GM21526 (cell line): ENCODE data around the gene PDPK1.
"Not testable (repeated sequence)": the region's sequence is repeated elsewhere in the genome, so short reads cannot be mapped to it uniquely, and the experiment has no call there.

Experiments used
- ATAC-seq: cut with Tn5 transposase; IDR thresholded peaks from one replicate; pipeline ENCODE4 v1.9.1; 2021; ENCODE audit warnings: moderate library complexity; ENCODE audit not compliant: unreplicated experiment, low FRiP score

PDPK1 gene

DNA sequence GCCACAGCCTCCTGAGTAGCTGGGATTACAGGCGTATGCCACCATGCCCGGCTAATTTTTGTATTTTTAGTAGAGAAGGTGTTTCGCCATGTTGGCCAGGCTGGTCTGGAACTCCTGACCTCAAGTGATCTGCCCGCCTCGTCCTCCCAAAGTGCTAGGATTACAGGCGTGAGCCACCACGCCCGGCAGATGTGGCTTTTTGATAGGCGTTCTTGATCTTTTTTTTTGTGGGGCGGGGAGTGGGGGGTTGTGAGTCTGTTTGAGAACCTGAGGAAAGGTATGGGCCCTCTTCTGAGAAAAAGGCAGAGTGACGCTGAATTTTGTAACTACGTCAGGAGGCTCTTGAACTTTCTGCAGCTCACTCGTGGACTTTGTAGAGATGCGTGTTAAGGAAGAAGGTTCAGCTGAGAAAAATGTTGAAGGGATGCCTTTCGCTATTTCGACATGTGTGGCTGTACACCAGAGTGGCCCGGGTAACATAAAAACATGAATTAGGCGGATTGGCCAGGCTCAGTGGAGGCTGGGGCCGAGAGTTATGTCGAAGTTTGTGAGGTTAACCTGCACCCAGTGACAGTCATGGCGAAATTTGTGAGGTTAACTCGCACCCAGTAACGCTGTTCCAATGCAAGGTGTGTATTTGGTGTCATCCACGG lies 1.5 kb downstream of the PDPK1 start:
- not testable (repeated sequence) for ATAC-seq

DNA sequence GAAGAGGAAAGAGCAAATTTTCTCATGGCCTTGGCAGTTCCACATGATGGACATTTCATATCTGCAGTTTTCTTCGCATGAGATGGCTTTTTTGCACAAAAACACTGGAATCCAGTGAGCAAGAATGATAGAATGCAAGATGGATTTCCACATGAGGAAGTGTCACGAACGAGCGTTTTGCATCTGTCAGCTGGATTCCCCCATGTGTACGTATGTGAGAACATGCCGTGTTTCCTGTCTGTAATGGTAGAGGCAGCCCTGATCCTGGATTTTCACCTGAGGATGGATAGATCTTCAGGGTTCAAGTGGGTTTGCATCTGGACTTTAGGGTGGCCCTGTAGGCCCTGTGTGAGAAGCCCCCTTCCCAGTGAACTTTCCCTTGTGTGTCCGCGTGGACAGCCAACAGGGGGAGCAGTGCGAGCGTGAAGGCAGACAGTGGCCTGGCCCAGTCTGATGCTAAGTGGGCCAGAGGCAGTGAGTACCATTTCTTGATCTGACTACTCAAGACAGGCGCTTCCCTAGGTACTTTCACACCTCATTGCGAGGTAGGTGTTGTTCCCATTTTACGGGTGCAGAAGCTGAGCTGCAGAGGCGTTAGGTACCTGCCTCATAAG lies 2.1 kb downstream of the PDPK1 start:
- not testable (repeated sequence) for ATAC-seq

DNA sequence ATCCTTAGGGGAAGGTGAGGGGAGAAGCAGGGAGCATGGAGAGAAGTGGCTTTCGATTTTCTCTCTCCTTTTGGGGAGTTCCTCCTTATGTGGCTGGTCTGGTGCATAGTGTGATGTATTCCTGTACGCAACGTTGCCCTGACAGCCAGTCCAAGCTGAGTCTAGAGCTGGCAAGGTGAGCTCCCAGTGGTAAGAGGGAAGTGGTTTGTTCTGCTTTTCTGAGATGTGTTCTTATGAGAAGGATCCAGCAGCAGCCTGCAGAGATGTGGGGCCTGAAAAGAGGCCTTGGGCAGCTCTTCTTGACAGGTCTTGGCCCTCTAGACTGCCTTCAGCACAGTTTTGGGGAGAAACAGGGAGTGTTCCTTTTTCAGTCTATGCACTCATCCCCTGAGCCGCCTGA lies 3.1 kb downstream of the PDPK1 start:
- ATAC-seq, result not testable (repeated sequence)

DNA sequence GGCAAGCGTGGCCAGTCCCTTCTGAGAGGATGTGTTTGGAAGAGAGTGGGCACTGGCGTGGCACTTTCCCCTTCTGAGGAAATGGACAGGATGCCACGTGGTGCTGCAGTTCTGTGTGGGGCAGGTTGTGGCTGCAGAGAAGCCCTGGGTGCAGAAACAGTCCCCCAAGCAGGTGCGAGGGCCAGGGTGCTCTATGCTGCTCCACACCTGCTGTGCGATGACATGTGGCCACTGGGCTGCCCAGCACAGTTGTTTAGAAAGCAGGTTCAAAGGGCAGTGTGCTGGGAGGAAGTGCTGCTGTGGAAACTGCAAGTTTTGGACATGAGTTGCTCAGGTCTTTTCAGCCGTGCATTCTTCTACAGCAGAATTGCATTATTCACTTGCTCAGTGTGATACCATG lies 3.6 kb downstream of the PDPK1 start:
- not testable (repeated sequence) for ATAC-seq

DNA sequence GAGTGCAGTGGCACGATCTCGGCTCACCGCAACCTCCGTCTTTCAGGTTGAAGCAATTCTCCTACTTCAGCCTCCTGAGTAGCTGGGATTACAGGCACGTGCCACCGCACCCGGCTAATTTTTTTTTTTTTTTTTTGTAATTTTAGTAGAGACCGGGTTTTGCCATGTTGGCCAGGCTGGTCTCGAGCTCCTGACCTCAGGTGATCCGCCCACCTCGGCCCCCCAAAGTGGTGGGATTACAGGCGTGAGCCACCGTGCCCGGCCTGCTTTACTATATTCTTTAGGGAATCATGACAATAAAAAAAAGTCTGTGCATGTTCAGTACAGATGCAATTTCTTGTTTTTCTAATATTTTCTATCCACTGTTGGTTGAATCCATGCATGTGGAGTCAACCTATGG lies 6.0 kb downstream of the PDPK1 start:
- not testable (repeated sequence) for ATAC-seq

DNA sequence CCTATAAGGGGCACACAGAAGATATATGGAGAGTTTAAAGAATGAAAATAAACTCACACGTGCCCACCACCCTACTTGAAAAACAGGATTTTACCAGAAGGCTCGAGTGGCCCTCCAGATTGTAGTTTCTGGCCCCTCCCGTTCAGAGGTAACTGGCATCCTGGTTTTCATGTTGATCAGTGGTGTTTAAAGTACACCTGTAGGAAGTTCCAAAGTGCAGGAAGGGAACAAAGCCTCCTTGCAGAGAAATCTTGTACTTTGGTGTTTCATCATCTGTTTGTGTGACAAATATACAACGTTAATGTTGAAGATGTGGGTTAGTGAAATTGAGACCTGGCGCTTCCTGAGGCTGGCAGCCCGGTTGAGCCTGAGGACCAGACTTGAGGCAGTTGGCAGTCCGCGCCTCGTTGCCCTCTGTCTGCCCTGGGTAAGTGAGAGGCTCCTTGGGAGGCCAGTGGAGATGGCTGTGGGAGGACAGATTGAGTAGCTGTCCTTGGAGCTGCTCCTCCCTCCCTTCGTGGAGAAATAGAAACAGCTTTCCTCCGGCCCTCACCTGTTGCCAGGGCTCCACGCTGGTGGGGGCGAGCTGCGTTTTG lies 12.6 kb downstream of the PDPK1 start:
- ATAC-seq, result not testable (repeated sequence)

DNA sequence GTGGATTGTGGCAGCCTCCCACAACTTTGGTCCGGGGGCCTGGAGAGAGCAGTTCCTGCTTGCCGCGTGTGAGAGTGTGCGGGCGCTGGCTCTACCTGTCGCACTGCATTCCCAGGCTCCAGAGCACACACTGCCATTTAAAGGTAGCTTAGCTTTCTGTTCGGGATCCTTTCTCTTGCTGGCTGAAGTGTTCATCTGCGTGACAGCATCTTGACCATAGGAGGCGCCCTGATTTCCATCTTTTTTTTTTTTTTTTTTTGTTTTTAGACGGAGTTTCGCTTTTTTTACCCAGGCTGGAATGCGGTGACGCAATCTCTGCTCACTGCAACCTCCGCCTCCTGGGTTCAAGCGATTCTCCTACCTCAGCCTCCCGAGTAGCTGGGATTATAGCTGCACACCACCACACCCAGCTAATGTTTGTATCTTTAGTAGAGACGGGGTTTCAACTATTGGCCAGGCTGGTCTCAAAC lies 13.6 kb downstream of the PDPK1 start:
- ATAC-seq, result not testable (repeated sequence)

DNA sequence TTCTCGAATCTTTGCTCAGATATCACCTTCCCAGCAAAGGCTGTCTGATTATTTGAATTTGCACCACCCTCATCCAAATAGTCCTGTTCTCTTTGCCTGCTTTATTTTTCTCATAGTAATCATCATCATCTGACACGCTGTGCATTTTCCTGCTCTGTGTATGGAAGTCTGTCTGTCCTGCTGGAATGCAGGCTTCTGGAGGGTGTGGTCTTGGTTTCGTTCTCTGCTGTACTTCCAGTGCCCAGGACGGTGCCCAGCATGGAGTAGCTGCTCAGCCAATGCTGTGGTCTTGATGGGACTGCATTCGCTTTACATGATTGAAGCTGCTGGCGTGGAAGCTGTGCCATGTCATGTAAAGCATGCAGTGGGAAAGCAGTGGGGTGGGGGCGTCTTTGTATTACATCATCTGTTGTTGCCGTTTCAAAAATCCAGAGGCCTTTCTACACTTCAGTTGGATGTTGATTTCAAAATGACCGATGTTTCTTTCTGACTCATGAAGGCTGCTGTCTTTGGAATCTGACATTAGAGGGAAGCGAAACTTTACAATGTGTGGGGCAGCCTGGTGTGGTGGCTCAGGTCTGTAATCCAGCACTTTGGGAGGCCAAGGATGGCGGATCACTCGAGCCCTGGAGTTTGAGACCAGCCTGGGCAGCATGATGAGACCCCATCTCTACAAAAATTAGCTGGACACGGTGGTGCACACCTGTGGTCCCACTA lies 17.0 kb downstream of the PDPK1 start:
- not testable (repeated sequence) for ATAC-seq

DNA sequence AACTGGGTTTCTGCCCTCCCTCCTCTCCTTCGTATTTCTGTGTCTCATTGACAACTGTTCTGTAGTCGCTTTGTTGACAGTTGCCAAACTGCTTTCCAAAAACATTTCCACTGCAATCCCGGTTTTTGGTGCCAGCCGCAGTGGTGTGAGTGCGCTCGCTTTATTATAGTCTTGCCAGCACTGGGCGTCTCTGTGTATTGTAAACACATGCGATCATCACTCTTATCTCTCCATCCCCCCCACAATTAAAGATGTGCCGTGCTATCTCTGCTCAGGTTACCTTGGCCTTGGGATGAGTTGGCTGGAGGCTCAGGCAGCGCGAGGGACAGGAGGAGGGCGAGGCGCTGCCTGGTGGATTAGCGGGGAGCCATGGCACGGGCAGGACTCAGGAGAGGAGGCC lies 19.3 kb downstream of the PDPK1 start:
- ATAC-seq, result not testable (repeated sequence)

DNA sequence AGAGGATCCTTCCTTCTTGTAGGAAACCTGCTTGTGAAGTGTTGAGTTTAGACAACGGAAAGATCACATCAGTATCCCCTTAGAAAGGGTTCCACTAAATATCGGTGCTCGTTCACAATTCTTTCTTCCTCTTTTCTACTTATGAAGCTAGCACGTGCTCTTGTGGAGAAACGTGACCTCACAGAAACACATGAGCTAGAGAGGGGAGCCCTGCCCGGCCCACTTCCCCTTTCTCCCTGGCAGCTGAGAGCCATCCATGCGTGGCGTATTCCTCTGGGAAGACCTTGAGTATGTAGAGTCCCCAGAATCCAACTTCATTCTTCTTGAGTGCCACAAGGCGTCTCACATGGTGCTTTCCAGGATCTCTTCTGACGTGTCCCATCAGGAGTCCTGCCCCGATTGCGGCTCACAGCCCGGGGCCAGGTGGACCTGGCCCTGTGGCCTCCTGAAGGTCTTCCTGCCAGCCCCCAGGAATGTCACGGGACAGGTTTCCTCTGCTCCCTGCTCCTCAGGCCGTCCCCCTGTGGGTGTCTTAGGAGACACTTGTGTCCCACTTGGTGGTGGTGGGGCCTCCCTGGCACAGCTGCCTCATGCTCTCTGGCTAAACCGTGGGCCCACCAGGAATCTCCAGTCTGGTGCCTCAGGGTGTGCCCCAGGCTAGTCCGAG lies 22.4 kb downstream of the PDPK1 start:
- ATAC-seq, result peak; percentile 45

DNA sequence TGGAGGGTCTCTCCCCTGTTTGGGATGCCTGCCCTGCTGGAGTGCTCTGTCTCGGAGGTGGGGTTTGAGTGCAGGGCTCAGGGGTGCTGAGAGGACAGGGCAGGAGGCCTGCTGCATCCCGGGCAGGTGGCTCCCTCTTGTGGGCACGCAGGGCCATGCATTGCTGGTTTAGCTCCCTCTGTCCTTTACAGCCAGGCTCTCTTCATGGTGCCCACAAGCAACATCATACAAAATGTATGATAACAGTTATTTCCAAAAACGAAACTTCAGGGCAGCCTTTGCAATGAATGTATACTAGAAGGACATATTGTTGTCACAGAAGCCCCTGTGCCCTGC lies 22.9 kb downstream of the PDPK1 start:
- not testable (repeated sequence) for ATAC-seq

DNA sequence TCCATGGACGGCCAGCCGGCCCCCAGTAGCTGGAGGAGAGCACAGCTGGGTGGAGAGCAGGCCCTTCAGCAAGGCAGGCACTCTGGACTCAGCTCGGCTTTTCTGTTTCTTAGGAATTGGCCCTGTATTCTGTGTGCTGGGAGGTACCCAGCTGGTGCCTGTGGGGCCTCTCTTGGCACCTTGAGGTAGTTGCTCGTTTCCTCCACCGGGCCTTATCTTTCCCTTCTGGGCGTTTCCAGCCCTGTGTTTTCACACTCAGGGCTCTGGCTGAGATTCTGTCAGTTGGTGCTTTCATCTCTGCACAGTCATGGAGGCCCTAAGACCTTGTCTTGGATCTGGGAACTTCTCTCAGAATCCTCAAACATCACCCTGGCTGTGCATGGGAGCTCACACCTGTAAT lies 29.7 kb downstream of the PDPK1 start:
- not testable (repeated sequence) for ATAC-seq

DNA sequence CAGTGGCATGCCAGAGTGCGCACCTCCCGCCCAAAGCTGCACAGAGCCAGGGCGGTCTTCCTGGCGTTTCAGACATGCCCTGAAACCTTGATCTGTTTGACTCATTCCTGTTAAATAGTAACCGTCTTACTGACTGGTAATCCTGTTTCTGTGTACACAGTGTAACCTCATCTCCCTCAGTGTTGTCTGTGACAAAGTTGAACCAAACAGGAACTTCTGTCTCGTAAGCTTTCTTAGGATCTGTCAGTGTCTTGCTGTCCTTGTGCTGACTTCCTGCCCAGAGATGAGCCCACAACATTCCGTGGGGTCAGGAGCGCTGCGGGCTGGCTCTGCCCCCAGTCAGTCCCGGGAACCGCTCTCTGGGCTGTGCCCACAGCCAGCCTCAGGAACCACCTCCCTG lies 30.8 kb downstream of the PDPK1 start:
- not testable (repeated sequence) for ATAC-seq

DNA sequence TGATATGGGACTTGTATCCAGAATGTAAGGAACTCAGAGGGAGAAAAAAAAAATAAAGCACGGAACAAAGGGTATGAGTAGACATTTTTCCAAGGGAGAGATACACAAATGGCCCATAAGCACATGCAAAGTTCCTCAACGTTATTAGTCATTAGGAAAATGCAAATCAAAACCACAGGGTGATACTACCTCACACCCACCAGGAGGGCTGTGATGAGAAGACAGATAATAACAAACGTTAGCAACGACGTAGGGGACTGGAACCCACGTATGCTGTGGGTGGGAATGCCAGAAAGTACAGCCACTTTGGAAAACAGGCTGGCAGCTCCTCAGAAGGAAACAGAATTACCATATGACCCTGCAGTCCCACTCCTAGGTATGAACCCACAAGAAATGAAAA lies 34.9 kb downstream of the PDPK1 start:
- ATAC-seq, result not testable (repeated sequence)

DNA sequence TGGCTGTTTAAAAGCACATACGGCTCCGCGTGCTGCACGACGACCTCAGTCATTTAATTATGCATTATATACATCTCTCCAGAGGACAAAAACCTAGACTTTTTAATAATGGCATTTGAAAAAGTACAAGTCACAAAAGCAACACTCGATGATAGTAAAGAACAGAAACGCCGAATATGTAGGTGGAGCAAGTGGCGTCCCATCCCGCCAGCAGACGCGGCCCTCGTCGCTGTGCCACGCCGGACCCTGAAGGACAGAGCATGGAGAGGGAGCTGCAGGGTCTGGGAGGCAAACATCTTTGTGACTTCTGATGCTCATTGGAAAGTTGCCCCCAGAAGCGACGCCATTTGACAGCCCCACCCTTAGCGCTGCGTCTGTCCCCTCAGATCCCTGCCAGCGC lies 38.0 kb downstream of the PDPK1 start:
- not testable (repeated sequence) for ATAC-seq

DNA sequence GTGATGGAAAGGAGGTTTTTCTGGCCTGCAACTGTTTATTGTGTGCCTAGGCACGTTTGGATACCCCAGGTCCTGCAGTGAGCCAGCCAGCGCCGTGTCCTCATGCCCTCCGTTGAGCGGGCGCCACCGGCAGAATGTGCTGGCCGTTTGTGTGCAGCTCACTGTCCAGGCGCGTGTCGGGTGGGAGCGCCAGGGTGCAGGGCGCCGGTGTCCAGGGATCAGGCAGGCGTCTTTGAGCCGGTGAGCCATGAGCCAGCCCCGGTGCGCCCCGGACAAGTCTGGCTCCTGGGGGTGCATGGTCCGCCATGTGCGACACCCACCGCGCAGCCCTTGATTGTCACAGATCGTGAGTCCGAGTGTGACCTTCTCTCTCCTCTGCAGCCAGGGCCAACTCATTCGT lies 39.2 kb downstream of the PDPK1 start:
- not testable (repeated sequence) for ATAC-seq

DNA sequence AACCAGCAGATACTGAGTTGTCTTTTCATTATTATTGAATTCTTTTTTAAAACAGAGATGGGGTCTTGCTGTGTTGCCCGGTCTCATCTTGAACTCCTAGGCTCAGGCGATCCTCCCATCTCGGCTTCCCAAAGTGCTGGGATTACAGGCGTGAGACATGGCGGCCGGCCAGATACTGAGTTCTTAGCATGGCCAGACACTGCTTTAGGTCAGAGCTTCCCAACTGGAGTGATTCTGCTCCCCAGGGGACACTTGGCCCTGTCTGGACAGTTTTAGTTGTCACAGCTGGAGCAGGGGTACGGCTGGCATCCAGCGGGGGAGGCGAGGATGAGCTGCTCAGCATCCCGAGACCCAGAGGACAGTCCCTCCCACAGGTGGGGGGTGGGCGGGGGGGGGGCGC lies 41.1 kb downstream of the PDPK1 start:
- not testable (repeated sequence) for ATAC-seq

DNA sequence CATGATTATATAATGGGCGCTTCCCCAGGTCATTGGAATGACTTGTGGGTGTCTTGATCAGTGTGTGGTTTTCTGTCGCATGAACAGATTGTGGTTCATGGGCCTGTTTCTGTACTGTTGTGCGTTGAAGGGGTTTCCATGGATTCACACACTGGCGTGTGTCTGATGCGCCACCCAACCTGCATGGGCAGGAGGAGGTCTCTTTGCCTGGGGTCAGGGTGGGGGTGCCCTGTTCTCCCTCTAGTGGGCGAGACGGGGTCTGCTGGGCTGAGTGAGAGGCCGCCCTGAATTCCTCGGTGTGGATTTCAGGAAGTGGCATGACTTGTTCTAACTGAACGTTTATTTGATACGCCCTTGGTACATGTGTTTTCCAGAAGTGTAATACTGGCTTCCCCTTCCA lies 42.3 kb downstream of the PDPK1 start:
- ATAC-seq, result not testable (repeated sequence)

DNA sequence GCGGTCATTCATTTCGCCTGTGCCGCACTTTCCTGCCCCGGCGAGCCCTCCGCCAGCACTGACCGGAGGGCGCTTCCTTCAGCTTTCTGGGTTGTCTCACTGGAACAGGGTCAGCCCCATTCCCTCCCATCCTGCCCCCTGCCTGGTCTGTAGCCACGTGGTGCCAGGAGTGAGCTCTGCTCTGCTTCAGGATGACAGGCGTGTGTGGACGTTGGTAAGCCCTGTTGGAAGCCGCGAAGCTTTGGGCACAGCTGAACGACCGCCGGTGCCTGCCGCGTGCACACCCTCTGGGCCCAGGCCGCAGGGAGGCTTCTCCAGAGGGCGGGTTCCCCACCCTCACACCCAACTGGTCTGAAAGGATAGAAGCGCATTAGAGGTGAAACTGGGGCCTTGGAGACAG lies 43.0 kb downstream of the PDPK1 start:
- ATAC-seq, result not testable (repeated sequence)

DNA sequence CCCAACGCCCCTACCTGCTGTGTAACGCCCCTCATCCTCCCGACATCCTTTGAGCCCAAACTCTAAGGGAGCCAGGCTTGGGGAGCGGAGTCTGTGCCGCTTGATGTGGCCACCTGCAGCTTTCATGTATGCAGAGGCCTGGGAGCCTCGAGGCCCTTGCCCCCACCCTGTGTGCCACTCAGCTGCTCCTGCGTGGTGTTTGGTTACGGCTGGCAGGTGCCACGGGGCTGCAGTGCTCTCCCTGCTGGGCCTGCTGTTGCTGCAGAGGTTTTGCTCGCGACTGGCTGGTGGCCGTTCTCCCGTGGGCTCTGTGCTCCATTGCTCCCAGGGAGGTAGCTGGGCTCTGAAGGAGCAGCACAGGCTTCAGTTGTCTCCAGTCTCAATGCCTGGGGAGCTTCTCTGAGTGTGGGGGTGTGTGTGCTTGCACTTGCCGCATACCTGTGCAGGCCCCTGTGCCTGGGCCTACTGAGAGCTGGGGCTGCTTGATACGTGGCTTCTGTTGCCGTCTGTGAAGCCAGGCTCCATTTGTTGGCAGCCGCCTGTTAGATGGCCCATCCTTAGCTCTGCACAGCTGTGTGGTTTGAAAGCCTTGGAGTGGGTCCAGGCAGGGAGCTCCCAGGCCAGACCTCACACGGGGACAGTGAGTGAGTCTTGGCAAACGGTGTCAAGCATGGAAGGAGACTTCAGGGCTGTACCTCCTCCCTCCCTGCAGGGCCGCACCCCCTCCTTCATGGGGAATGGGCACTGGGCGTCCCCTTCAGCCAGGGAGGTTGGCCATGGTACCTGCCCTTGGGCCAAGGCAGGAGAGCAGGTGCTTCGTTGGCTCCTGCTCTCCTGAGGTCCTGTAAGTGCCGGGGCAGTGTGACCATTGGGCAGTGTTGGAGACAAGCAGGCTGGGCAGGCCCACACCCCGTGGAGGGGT lies 47.2 kb downstream of the PDPK1 start:
- no peak for ATAC-seq
